Tibial nerve (tissue), 4 donors: ENCODE measurements around the gene PSORS1C2. TPM values are rescaled to one million over a fixed set of nuclear protein-coding genes. Genes with fewer than 3 reads are reported as not detected.

Experiments
- DNase-seq, 2 donors: peaks; one replicate each; pipeline ENCODE4 v3.0.0-alpha.2; 2019; ENCODE audit warnings: low spot score in 2 of 2
- H3K27ac ChIP-seq, 4 donors: fragments of 200-600 bp; sonication (generic) in 3 of 4; one replicate each; pipeline ENCODE4 v1.5.1; 2017 to 2019; ENCODE audit warnings: mild to moderate bottlenecking in 1 of 4
- H3K27me3 ChIP-seq, 2 donors: fragments of 200-600 bp; sonication (generic) in 1 of 2; one replicate each; pipeline versions ENCODE4 v1.5.1 to v1.6.0; 2017 to 2019
- H3K36me3 ChIP-seq, 3 donors: fragments of 200-600 bp; sonication (generic); one replicate each; pipeline ENCODE4 v1.5.1; 2018 to 2019
- H3K4me1 ChIP-seq, 4 donors: fragments of 200-600 bp; sonication (generic) in 3 of 4; one replicate each; pipeline ENCODE4 v1.5.1; 2017 to 2019
- H3K4me3 ChIP-seq, 4 donors: fragments of 200-600 bp; sonication (generic) in 3 of 4; one replicate each; pipeline ENCODE4 v1.5.1; 2017 to 2019; ENCODE audit warnings: mild to moderate bottlenecking in 1 of 4, moderate library complexity in 1 of 4
- H3K9me3 ChIP-seq, 4 donors: fragments of 200-600 bp; sonication (generic) in 3 of 4; one replicate each; pipeline ENCODE4 v1.5.1; 2017 to 2019
- CTCF ChIP-seq, 5 experiments: fragments of 200-600 bp in 3 of 5; fragments of 450-650 bp in 2 of 5; sonication (generic) in 3 of 5; IDR thresholded peaks; one replicate each; pipeline ENCODE4 v1.5.1; 2016 to 2019; ENCODE audit warnings: antibody characterized with exemption in 5 of 5, mild to moderate bottlenecking in 3 of 5, moderate library complexity in 2 of 5
- EP300 ChIP-seq, 2 donors: sonication (generic); formaldehyde crosslinking; IDR thresholded peaks; one replicate each; pipeline ENCODE4 v1.6.1; 2017; ENCODE audit warnings: antibody characterized with exemption in 2 of 2, mild to moderate bottlenecking in 1 of 2
- POLR2A ChIP-seq, 2 donors: fragments of 450-650 bp; IDR thresholded peaks; one replicate each; pipeline ENCODE4 v1.6.1; 2017; ENCODE audit warnings: antibody characterized with exemption in 2 of 2, mild to moderate bottlenecking in 2 of 2, moderate library complexity in 2 of 2
- WGBS, 2 donors: methylation state at CpG; one replicate each; pipeline ENCODE4 v1.1.5; 2018; 5-methylcytosine and 5-hydroxymethylcytosine counted together
- total RNA-seq, 4 donors: library from RNA; depleted of rRNA; stranded (reverse); fragments of >200 nt; gene quantifications; one replicate each; pipeline ENCODE4 v1.1.0, GENCODE V29; 2016

The PSORS1C2 gene
- total RNA-seq, 4 donors from 2014 or later, result not detected

- no peak for DNase-seq
- TF ChIP-seq EP300 (IDR thresholded peaks at IDR 0.05) (no peak), CTCF (IDR thresholded peaks at IDR 0.05) (no peak), POLR2A (IDR thresholded peaks at IDR 0.05) (no peak)
- no peaks in the 10 kb centered on the region for H3K9me3 ChIP-seq
- H3K36me3 ChIP-seq, result no peaks in the 10 kb centered on the region
- no peak overlapping the region for H3K27ac ChIP-seq
- WGBS, 2 donors, result 91 to 94% methylated on average over 3 of the region's 3 CpGs
- H3K4me3 ChIP-seq, result no peak overlapping the region
- H3K27me3 ChIP-seq, result no peaks in the 10 kb centered on the region
- H3K4me1 ChIP-seq, result no peaks in the 10 kb centered on the region
These were observed 8.1 kb downstream of the PSORS1C2 start for GRCh38 chr6:31130751-31131150.

DNA sequence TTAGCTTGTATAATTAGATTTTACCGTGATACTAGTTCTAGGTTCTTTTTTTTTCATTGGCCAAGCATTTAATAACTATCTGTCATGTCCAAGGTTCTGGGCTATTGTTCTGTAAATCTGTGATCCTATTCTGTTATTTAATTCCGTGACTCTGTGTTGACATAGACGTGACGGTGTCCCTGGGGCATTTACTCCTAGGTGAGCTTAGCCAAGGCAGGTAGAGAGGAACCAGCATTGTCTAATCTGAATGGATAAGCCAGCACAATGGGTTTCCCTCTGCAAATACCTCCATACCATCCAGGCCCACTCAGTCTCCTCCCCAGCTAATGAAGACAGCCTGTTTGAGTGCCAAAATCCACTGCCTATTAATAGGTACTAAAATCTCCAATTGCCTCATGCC lies 9.7 kb downstream of the PSORS1C2 start:
- 57 to 61% methylated on average over 4 of the region's 4 CpGs for WGBS, 2 donors
- no peaks in the 10 kb centered on the region for H3K27me3 ChIP-seq
- H3K9me3 ChIP-seq, result no peaks in the 10 kb centered on the region
- no peak for DNase-seq
- H3K4me1 ChIP-seq, result peaks cover 0 to 8% (median 0%) of the 10 kb centered on the region in 4 donors
- no peak overlapping the region for H3K4me3 ChIP-seq
- TF ChIP-seq EP300 (IDR thresholded peaks at IDR 0.05) (no peak), POLR2A (IDR thresholded peaks at IDR 0.05) (no peak), CTCF (IDR thresholded peaks at IDR 0.05) (no peak)
- H3K36me3 ChIP-seq, result no peaks in the 10 kb centered on the region
- H3K27ac ChIP-seq, result no peak overlapping the region

- Histone ChIP-seq H3K9me3 (no peaks in the 10 kb centered on the region), H3K4me1 (peaks cover 0 to 8% (median 0%) of the 10 kb centered on the region in 4 donors), H3K4me3 (no peak overlapping the region), H3K36me3 (no peaks in the 10 kb centered on the region), H3K27ac (no peak overlapping the region), H3K27me3 (no peaks in the 10 kb centered on the region)
- WGBS, 2 donors, result 11 to 12% methylated on average over 8 of the region's 8 CpGs
- TF ChIP-seq POLR2A (IDR thresholded peaks at IDR 0.05) (no peak), EP300 (IDR thresholded peaks at IDR 0.05) (no peak), CTCF (IDR thresholded peaks at IDR 0.05) (peak; percentile 62 to 87 (median 84))
- peak; percentile 34 to 74 for DNase-seq
These were observed 10.7 kb downstream of the PSORS1C2 start for GRCh38 chr6:31128093-31128676.

- no peak overlapping the region for H3K27ac ChIP-seq
- no peaks in the 10 kb centered on the region for H3K36me3 ChIP-seq
- DNase-seq, result no peak
- TF ChIP-seq POLR2A (IDR thresholded peaks at IDR 0.05) (no peak), CTCF (IDR thresholded peaks at IDR 0.05) (no peak), EP300 (IDR thresholded peaks at IDR 0.05) (no peak)
- no peaks in the 10 kb centered on the region for H3K9me3 ChIP-seq
- 58 to 61% methylated on average over 16 of the region's 16 CpGs for WGBS, 2 donors
- peaks cover 0 to 21% (median 0%) of the 10 kb centered on the region in 4 donors for H3K4me1 ChIP-seq
- H3K4me3 ChIP-seq, result no peak overlapping the region
- H3K27me3 ChIP-seq, result no peaks in the 10 kb centered on the region
These were observed 12.3 kb downstream of the PSORS1C2 start for GRCh38 chr6:31126396-31127175.
